Mucosa of rectum (tissue), 2 donors: ENCODE results near the gene ZDHHC7.
A peak's percentile ranks its signal among the peaks of the same experiment; 100 is the strongest.

Source experiments
- H3K27ac ChIP-seq, 2 donors: one replicate each; pipeline ENCODE4 v1.7.0; 2013; ENCODE audit warnings: inconsistent platforms in 2 of 2, low read depth in 2 of 2, low read length in 2 of 2
- H3K27me3 ChIP-seq, 2 donors: one replicate each; pipeline ENCODE4 v1.7.0; 2013; ENCODE audit warnings: low read length in 2 of 2; ENCODE audit not compliant: control insufficient read depth in 2 of 2, insufficient read depth in 2 of 2
- H3K36me3 ChIP-seq, 2 donors: one replicate each; pipeline ENCODE4 v1.7.0; 2013; ENCODE audit warnings: low read length in 2 of 2; ENCODE audit not compliant: control insufficient read depth in 2 of 2, insufficient read depth in 2 of 2
- H3K4me1 ChIP-seq, 2 donors: one replicate each; pipeline ENCODE4 v1.7.0; 2013; ENCODE audit warnings: low read length in 2 of 2, mild to moderate bottlenecking in 1 of 2; ENCODE audit not compliant: control insufficient read depth in 2 of 2, insufficient read depth in 2 of 2
- H3K4me3 ChIP-seq, 2 donors: one replicate each; pipeline ENCODE4 v1.7.0; 2013; ENCODE audit warnings: low read length in 2 of 2
- H3K9ac ChIP-seq, 2 donors: one replicate each; pipeline ENCODE4 v1.7.0; 2013; ENCODE audit warnings: low read length in 2 of 2, low read depth in 1 of 2, mild to moderate bottlenecking in 1 of 2
- H3K9me3 ChIP-seq, 2 donors: one replicate each; pipeline ENCODE4 v1.7.0; 2013; ENCODE audit warnings: low read length in 2 of 2; ENCODE audit not compliant: control insufficient read depth in 2 of 2
- donor health status: healthy.
- donor health status: Normal muscosa, but diverticular disease.

The ZDHHC7 gene

GRCh38 chr16:84953190-84953746 lies 58.1 kb downstream of the ZDHHC7 start:
- peak overlapping the region in 1 of 2 donors; percentile 43 for H3K27ac ChIP-seq

GRCh38 chr16:84952335-84953189 lies 58.8 kb downstream of the ZDHHC7 start:
- Histone ChIP-seq H3K4me3 (no peak overlapping the region), H3K36me3 (no peaks in the 10 kb centered on the region), H3K9ac (no peak overlapping the region), H3K4me1 (no peaks in the 10 kb centered on the region), H3K9me3 (no peaks in the 10 kb centered on the region), H3K27ac (peak overlapping the region in 1 of 2 donors; percentile 43), H3K27me3 (no peaks in the 10 kb centered on the region)

More at GRCh38 chr16:84953190-84953746, 58.1 kb downstream of the ZDHHC7 start:
- Histone ChIP-seq H3K27me3 (no peaks in the 10 kb centered on the region), H3K4me3 (no peak overlapping the region), H3K9me3 (no peaks in the 10 kb centered on the region), H3K36me3 (no peaks in the 10 kb centered on the region), H3K4me1 (no peaks in the 10 kb centered on the region), H3K9ac (no peak overlapping the region)

- Histone ChIP-seq H3K4me1 (peaks cover 0 to 5% of the 10 kb centered on the region in 2 donors), H3K27ac (no peak overlapping the region), H3K9me3 (no peaks in the 10 kb centered on the region), H3K36me3 (no peaks in the 10 kb centered on the region), H3K4me3 (no peak overlapping the region), H3K27me3 (no peaks in the 10 kb centered on the region), H3K9ac (no peak overlapping the region)
These were observed 60.4 kb downstream of the ZDHHC7 start for GRCh38 chr16:84950906-84951305.

- Histone ChIP-seq H3K27me3 (no peaks in the 10 kb centered on the region), H3K9ac (no peak overlapping the region), H3K9me3 (no peaks in the 10 kb centered on the region), H3K4me3 (no peak overlapping the region), H3K27ac (no peak overlapping the region), H3K4me1 (peaks cover 0 to 5% of the 10 kb centered on the region in 2 donors), H3K36me3 (no peaks in the 10 kb centered on the region)
These were observed 61.4 kb downstream of the ZDHHC7 start for GRCh38 chr16:84949772-84950436.

GRCh38 chr16:84948851-84949610 lies 62.3 kb downstream of the ZDHHC7 start:
- Histone ChIP-seq H3K4me1 (peaks cover 0 to 5% of the 10 kb centered on the region in 2 donors), H3K27ac (no peak overlapping the region), H3K36me3 (no peaks in the 10 kb centered on the region), H3K4me3 (no peak overlapping the region), H3K27me3 (no peaks in the 10 kb centered on the region), H3K9ac (no peak overlapping the region), H3K9me3 (no peaks in the 10 kb centered on the region)

- Histone ChIP-seq H3K27me3 (no peaks in the 10 kb centered on the region), H3K9ac (no peak overlapping the region), H3K4me1 (peaks cover 0 to 5% of the 10 kb centered on the region in 2 donors), H3K9me3 (no peaks in the 10 kb centered on the region), H3K4me3 (no peak overlapping the region), H3K27ac (no peak overlapping the region), H3K36me3 (no peaks in the 10 kb centered on the region)
These were observed 63.1 kb downstream of the ZDHHC7 start for GRCh38 chr16:84947996-84948850.

GRCh38 chr16:84947022-84947421 lies 64.3 kb downstream of the ZDHHC7 start:
- Histone ChIP-seq H3K27ac (peak overlapping the region in 1 of 2 donors; percentile 39), H3K9ac (no peak overlapping the region), H3K4me3 (no peak overlapping the region), H3K4me1 (peaks cover 0 to 5% of the 10 kb centered on the region in 2 donors), H3K27me3 (no peaks in the 10 kb centered on the region), H3K9me3 (no peaks in the 10 kb centered on the region), H3K36me3 (no peaks in the 10 kb centered on the region)

- Histone ChIP-seq H3K27me3 (no peaks in the 10 kb centered on the region), H3K27ac (no peak overlapping the region), H3K4me1 (peaks cover 0 to 5% of the 10 kb centered on the region in 2 donors), H3K36me3 (no peaks in the 10 kb centered on the region), H3K4me3 (no peak overlapping the region), H3K9ac (no peak overlapping the region), H3K9me3 (no peaks in the 10 kb centered on the region)
These were observed 67.7 kb downstream of the ZDHHC7 start for GRCh38 chr16:84943620-84944019.

- Histone ChIP-seq H3K4me3 (no peak overlapping the region), H3K27ac (no peak overlapping the region), H3K9me3 (no peaks in the 10 kb centered on the region), H3K9ac (no peak overlapping the region), H3K4me1 (peaks cover 0 to 5% of the 10 kb centered on the region in 2 donors), H3K36me3 (no peaks in the 10 kb centered on the region), H3K27me3 (no peaks in the 10 kb centered on the region)
These were observed 68.5 kb downstream of the ZDHHC7 start for GRCh38 chr16:84942786-84943185.
